HCT116 (cell line): ENCODE measurements around the gene OSBPL5.

ENCODE experiments used
- CEBPB ChIP-seq: IDR thresholded peaks from 2 replicates; pipeline ENCODE4 v1.6.1; 2012; ENCODE audit warnings: low read depth
- CTCF ChIP-seq, 3 experiments: fragments of 200-600 bp in 1 of 3; sonication (generic) in 1 of 3; IDR thresholded peaks in 2 of 3; conservative IDR thresholded peaks in 1 of 3; 2 replicates each; pipeline ENCODE4 v1.5.1; 2012 to 2017; ENCODE audit warnings: low read depth in 2 of 3, low read length in 2 of 3, antibody characterized with exemption in 1 of 3, borderline replicate concordance in 1 of 3, control low read depth in 1 of 3, mild to moderate bottlenecking in 1 of 3, mixed read lengths in 1 of 3, mixed run types in 1 of 3, moderate library complexity in 1 of 3; ENCODE audit not compliant: insufficient read depth in 1 of 3
- EZH2phosphoT487 ChIP-seq: fragments of 200-600 bp; IDR thresholded peaks from 2 replicates; pipeline ENCODE4 v1.6.1; 2018; ENCODE audit warnings: antibody characterized with exemption, borderline replicate concordance
- MAX ChIP-seq: IDR thresholded peaks from 2 replicates; pipeline ENCODE4 v1.6.1; 2012
- POLR2A ChIP-seq: IDR thresholded peaks from 2 replicates; pipeline ENCODE4 v1.7.0; 2011; ENCODE audit warnings: borderline replicate concordance; ENCODE audit not compliant: insufficient read depth, insufficient read length; ENCODE audit errors: extremely low read depth
- TF ChIP-seq, protein P1 (sequence below): IDR thresholded peaks from 2 replicates; pipeline ENCODE4 v1.6.1; 2012

DNA sequence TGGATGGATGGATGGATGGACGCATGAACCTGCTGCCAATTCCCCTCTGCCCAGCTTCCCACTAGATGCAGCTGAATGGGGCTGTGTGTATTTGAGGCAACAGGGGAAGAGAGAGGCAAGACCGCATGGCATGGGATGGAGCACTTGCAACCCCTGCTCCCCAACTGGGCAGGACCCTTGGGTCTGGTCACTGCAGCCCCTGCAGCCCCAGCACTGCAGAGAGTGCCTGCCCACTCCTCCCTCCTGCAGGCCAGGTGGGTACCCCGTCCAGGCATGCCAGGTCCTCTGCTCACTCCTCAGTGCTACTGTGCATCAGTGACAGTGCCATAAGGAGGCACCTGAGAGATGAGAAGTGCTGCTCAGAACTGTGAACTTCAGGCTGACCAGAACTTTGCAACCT, 40.3 kb downstream of the OSBPL5 start:
- TF ChIP-seq, protein P1, sequence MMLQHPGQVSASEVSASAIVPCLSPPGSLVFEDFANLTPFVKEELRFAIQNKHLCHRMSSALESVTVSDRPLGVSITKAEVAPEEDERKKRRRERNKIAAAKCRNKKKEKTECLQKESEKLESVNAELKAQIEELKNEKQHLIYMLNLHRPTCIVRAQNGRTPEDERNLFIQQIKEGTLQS: no peak
- no peak for TF ChIP-seq CTCF (IDR thresholded peaks at IDR 0.05 in 2 of 3, conservative IDR thresholded peaks at IDR 0.05 in 1 of 3; ENCODE audit: borderline replicate concordance in 1 of 3, insufficient read depth in 1 of 3, low read depth in 2 of 3, low read length in 2 of 3)
- TF ChIP-seq EZH2phosphoT487: no peak
- no peak for TF ChIP-seq MAX
- TF ChIP-seq POLR2A: no peak
- no peak for TF ChIP-seq CEBPB
